T-cell (primary cell): ENCODE data around the gene GVQW3. TPM values are rescaled to one million over a fixed set of nuclear protein-coding genes. Genes with fewer than 3 reads are reported as not detected.

Source experiments
- ATAC-seq, 4 experiments: fragments of 200-7000 bp in 3 of 4; fragments of 150-1000 bp in 1 of 4; cut with Tn5 transposase; replicated peaks in 1 of 4; 1 replicate in 3 of 4; 2 replicates in 1 of 4; pipeline ENCODE4 v1.10.0; 2021; ENCODE audit warnings: moderate library complexity in 3 of 4, mild to moderate bottlenecking in 2 of 4, moderate number of reproducible peaks in 1 of 4
- CTCF ChIA-PET, 2 donors: fragments of 300-600 bp; sonication (Branson Sonifier 250); formaldehyde crosslinking; loops; one replicate each; lab custom pipeline; 2022; ENCODE audit warnings: antibody characterized with exemption in 2 of 2; lab: Charles Lee
- POLR2A ChIA-PET, 2 donors: fragments of 300-600 bp; sonication (Branson Sonifier 250); formaldehyde crosslinking; loops; one replicate each; lab custom pipeline; 2022; ENCODE audit warnings: antibody characterized with exemption in 2 of 2; lab: Charles Lee
- DNase-seq, 35 experiments: peaks; one replicate each; pipeline versions ENCODE4 v3.0.0 to v3.0.0-alpha.2; 2013 to 2023
- H3K27ac ChIP-seq: one replicate; pipeline ENCODE4 v1.5.1; 2013; ENCODE audit warnings: low read length
- H3K27me3 ChIP-seq, 2 experiments: replicated peaks in 1 of 2; 1 replicate in 1 of 2; 2 replicates in 1 of 2; pipeline versions ENCODE4 v1.6.1 to v1.7.0; 2013; ENCODE audit warnings: low read length in 1 of 2, mixed read lengths in 1 of 2; ENCODE audit not compliant: control insufficient read depth in 2 of 2, insufficient read depth in 2 of 2; ENCODE audit errors: extremely low read depth in 1 of 2
- H3K36me3 ChIP-seq, 2 donors: 1 replicate in 1 of 2; 2 replicates in 1 of 2; pipeline versions ENCODE4 v1.6.1 to v1.7.0; 2013; ENCODE audit warnings: low read length in 1 of 2; ENCODE audit not compliant: control insufficient read depth in 2 of 2, insufficient read depth in 1 of 2; ENCODE audit errors: extremely low read depth in 1 of 2
- H3K4me1 ChIP-seq, 2 experiments: 1 replicate in 1 of 2; 2 replicates in 1 of 2; pipeline versions ENCODE4 v1.6.1 to v1.7.0; 2013; ENCODE audit warnings: low read length in 2 of 2, mixed read lengths in 1 of 2; ENCODE audit not compliant: insufficient read depth in 2 of 2, control insufficient read depth in 1 of 2; ENCODE audit errors: extremely low read depth in 1 of 2
- H3K4me3 ChIP-seq, 2 donors: 1 replicate in 1 of 2; 2 replicates in 1 of 2; pipeline versions ENCODE4 v1.5.1 to v1.7.0; 2013; ENCODE audit warnings: mild to moderate bottlenecking in 2 of 2, low read length in 1 of 2, moderate library complexity in 1 of 2; ENCODE audit not compliant: control insufficient read depth in 1 of 2; ENCODE audit errors: extremely low read depth in 1 of 2
- H3K9me3 ChIP-seq: 2 replicates; pipeline ENCODE4 v1.7.0; 2013
- H3K27ac Mint-ChIP-seq, 2 donors: one replicate each; pipeline ENCODE4 v1.8.0; 2020 to 2021; ENCODE audit warnings: mild to moderate bottlenecking in 2 of 2, mixed read lengths in 2 of 2
- H3K27me3 Mint-ChIP-seq, 2 donors: one replicate each; pipeline ENCODE4 v1.8.0; 2021 to 2022; ENCODE audit warnings: mixed read lengths in 2 of 2
- H3K36me3 Mint-ChIP-seq: one replicate; pipeline ENCODE4 v1.8.0; 2021; ENCODE audit warnings: mixed read lengths
- H3K4me1 Mint-ChIP-seq, 3 donors: one replicate each; pipeline ENCODE4 v1.8.0; 2020 to 2022; ENCODE audit warnings: mixed read lengths in 3 of 3, mild to moderate bottlenecking in 1 of 3
- H3K4me3 Mint-ChIP-seq, 3 donors: one replicate each; pipeline ENCODE4 v1.8.0; 2020 to 2022; ENCODE audit warnings: mild to moderate bottlenecking in 3 of 3, mixed read lengths in 3 of 3, moderate library complexity in 3 of 3
- H3K9me3 Mint-ChIP-seq, 3 donors: one replicate each; pipeline ENCODE4 v1.8.0; 2020 to 2022; ENCODE audit warnings: mixed read lengths in 3 of 3
- WGBS: methylation state at CpG from one replicate; pipeline ENCODE4 v1.1.5; 2013; ENCODE audit warnings: missing lambda C conversion rate; ENCODE audit not compliant: insufficient coverage; 5-methylcytosine and 5-hydroxymethylcytosine counted together
- total RNA-seq, 35 experiments: library from RNA in 6 of 35; stranded (reverse) in 6 of 35; fragments of 120-200 nt in 1 of 35; gene quantifications; one replicate each; pipeline versions ENCODE4 v1.2.1 to v1.2.4 and lab custom pipeline; 2013 to 2026

Gene GVQW3
- total RNA-seq, 5 donors from 2014 or later (not counting 1 experiment from before 2014, with no cell fraction given) = 4.1 to 8.3 (median 5.9) TPM

DNA sequence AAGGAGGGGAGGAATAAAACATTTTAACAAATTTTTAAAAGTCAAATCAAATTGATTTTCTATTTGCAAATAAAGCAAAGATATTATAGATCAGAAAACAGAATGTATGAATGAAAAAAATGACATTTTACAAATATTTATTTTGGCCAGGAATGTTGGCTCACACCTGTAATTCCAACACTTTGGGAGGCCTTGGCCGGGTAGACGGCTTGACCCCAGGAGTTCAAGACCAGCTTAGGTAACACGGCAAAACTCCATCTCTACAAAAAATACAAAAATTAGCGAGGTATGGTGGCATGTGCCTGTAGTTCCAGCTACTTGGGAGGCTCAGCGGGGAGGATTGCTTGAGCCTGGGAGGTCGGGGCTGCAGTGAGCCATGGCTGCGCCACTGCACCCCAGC is 18.4 kb upstream of the GVQW3 start:
- peaks cover 41% of the 10 kb centered on the region for H3K36me3 Mint-ChIP-seq
- ATAC-seq (no peak), DNase-seq (no peak)
- no peak overlapping the region for H3K4me3 Mint-ChIP-seq
- Histone ChIP-seq H3K27me3 (no peaks in the 10 kb centered on the region), H3K27ac (no peak overlapping the region), H3K36me3 (peaks cover 0 to 29% of the 10 kb centered on the region in 2 donors), H3K4me3 (no peak overlapping the region), H3K4me1 (no peaks in the 10 kb centered on the region), H3K9me3 (no peaks in the 10 kb centered on the region)
- CTCF ChIA-PET = no interaction called here
- peaks cover 26 to 43% (median 30%) of the 10 kb centered on the region in 3 donors for H3K4me1 Mint-ChIP-seq
- POLR2A ChIA-PET = interaction anchor here in 1 of 2 donors (0.6 kb wide), 1 partner anchor 242 kb away, joined by 3 read pairs; no protein-coding TSS in a partner anchor
- no peaks in the 10 kb centered on the region for H3K9me3 Mint-ChIP-seq
- WGBS = no CpG with 5 or more reads among the region's 7 CpGs
- H3K27ac Mint-ChIP-seq = no peak overlapping the region
- H3K27me3 Mint-ChIP-seq = no peaks in the 10 kb centered on the region

DNA sequence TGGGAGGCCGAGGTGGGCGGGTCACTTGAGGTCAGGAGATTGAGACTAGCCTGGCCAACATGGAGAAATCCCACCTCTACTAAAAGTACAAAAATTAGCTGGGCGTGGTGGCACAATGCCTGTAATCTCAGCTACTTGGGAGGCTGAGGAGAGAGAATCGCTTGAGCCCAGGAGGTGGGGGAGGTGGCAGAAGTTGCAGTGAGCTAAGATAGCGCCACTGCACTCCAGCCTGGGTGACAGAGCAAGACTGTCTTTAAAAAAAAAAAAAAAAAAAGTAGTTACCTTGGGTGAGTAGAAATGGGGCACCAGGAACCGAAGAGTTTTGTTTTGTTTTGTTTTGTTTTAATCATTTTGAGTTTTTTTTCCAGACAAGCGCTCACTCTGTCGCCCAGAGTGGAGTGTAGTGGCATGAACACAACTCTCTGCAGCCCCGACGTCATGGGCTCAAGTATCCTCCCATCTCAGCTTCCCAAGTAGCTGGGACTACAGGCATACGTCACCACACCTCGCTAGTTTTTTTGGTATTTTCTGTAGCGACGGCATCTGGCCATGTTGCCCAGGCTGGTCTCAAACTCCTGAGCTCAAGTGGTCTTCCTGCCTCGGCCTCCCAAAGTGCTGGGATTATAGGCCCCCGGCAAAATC is 16.0 kb upstream of the GVQW3 start:
- H3K4me1 Mint-ChIP-seq = peaks cover 49 to 58% (median 53%) of the 10 kb centered on the region in 3 donors
- no peaks in the 10 kb centered on the region for H3K27me3 Mint-ChIP-seq

DNA sequence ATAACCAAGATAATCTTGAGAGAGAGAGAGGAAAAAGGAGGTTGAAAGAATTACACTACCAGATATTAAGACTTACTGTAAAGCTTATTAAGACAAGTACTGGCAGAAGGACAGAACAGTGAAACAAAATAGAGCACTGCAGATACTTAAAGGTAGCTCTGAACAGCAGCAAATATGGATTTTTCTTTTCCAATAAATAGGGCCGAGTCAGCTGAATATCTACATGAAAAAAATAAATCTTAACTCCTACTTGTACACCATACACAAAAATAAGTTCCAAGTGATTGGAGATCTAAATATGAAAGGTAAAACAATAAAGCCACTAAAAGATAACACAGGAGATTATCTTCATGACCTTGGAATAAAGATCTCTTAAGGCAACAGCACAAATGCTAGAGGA is 12.6 kb upstream of the GVQW3 start:
- no CpG with 5 or more reads among the region's 1 CpG for WGBS
- no peaks in the 10 kb centered on the region for H3K27me3 ChIP-seq
- DNase-seq (no peak), ATAC-seq (no peak)
- Mint-ChIP-seq H3K4me3 (no peak overlapping the region), H3K4me1 (peaks cover 61 to 65% (median 63%) of the 10 kb centered on the region in 3 donors), H3K27ac (no peak overlapping the region), H3K9me3 (no peaks in the 10 kb centered on the region), H3K36me3 (peaks cover 16% of the 10 kb centered on the region), H3K27me3 (no peaks in the 10 kb centered on the region)
- H3K9me3 ChIP-seq = no peaks in the 10 kb centered on the region
- no peak overlapping the region for H3K27ac ChIP-seq
- ChIA-PET CTCF (no interaction called here), POLR2A (no interaction called here)
- peaks cover 0 to 4% of the 10 kb centered on the region in 2 donors for H3K36me3 ChIP-seq
- peaks cover 4 to 11% of the 10 kb centered on the region in 2 experiments for H3K4me1 ChIP-seq
- no peak overlapping the region for H3K4me3 ChIP-seq

More for the DNA sequence above, 16.0 kb upstream of the GVQW3 start:
- Histone ChIP-seq H3K36me3 (peaks cover 0 to 16% of the 10 kb centered on the region in 2 donors), H3K4me3 (no peak overlapping the region), H3K27me3 (no peaks in the 10 kb centered on the region), H3K9me3 (no peaks in the 10 kb centered on the region), H3K27ac (no peak overlapping the region), H3K4me1 (peaks cover 0 to 4% of the 10 kb centered on the region in 2 experiments)
- Mint-ChIP-seq H3K27ac (no peak overlapping the region), H3K4me3 (no peak overlapping the region), H3K36me3 (peaks cover 25% of the 10 kb centered on the region), H3K9me3 (no peaks in the 10 kb centered on the region)
- WGBS = 96% methylated on average over 9 of the region's 16 CpGs
- ATAC-seq = no peak
- DNase-seq = no peak
- POLR2A ChIA-PET = no interaction called here
- CTCF ChIA-PET = interaction anchor here in 1 of 2 donors (1.0 kb wide), 1 partner anchor 1116 kb away, joined by 4 read pairs; no protein-coding TSS in a partner anchor

DNA sequence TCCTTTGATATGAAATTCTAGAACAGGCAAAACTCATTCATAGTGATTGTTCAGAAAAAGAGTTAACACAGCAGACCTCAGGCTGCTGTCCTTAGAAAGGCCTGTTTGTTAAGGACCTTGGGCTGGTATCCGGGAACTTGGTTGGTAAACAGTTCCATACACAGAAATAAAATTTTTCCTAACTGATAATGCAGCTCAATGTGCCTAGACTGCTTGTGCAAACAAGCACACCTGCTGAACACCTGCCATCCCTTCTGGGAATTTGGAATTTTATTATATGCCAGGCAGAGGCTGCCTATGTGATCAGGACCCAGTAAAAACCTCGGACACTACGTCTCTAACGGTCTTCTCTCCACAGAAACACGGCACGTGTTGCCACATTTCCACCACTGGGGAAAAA is 11.7 kb upstream of the GVQW3 start:
- H3K36me3 Mint-ChIP-seq = peaks cover 9% of the 10 kb centered on the region
- H3K9me3 Mint-ChIP-seq = no peaks in the 10 kb centered on the region
- Histone ChIP-seq H3K9me3 (no peaks in the 10 kb centered on the region), H3K4me1 (peaks cover 4 to 11% of the 10 kb centered on the region in 2 experiments), H3K27ac (no peak overlapping the region), H3K27me3 (no peaks in the 10 kb centered on the region), H3K4me3 (no peak overlapping the region), H3K36me3 (no peaks in the 10 kb centered on the region)
- 97% methylated on average over 6 of the region's 6 CpGs for WGBS
- no peak for ATAC-seq
- H3K4me1 Mint-ChIP-seq = peaks cover 65 to 69% (median 68%) of the 10 kb centered on the region in 3 donors
- CTCF ChIA-PET = no interaction called here
- POLR2A ChIA-PET = no interaction called here
- DNase-seq = no peak
- no peak overlapping the region for H3K27ac Mint-ChIP-seq
- no peaks in the 10 kb centered on the region for H3K27me3 Mint-ChIP-seq
- H3K4me3 Mint-ChIP-seq = no peak overlapping the region

DNA sequence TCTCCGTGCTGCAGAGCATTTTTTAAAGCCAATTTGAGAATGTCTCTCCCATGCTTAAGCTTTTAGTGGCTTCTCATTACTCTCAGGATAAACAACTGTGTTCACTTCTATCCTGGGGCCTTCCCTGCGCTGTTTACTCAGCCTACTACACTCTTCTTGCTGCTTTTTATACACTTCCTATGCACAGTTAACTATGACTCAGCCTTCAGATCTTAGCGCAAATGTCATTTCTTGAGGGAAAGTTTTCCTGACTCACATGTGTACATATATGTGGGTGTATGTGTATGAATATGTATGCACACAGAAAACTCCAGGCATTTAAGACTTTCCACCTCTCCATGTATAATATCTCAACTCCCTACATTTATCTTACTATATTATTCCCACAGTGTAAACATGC is 10.0 kb upstream of the GVQW3 start:
- CTCF ChIA-PET = no interaction called here
- POLR2A ChIA-PET = no interaction called here
- Histone ChIP-seq H3K4me3 (no peak overlapping the region), H3K9me3 (no peaks in the 10 kb centered on the region), H3K4me1 (peaks cover 4 to 11% of the 10 kb centered on the region in 2 experiments), H3K27me3 (no peaks in the 10 kb centered on the region), H3K27ac (no peak overlapping the region), H3K36me3 (no peaks in the 10 kb centered on the region)
- H3K36me3 Mint-ChIP-seq = no peaks in the 10 kb centered on the region
- H3K9me3 Mint-ChIP-seq = no peaks in the 10 kb centered on the region
- peaks cover 72 to 74% (median 74%) of the 10 kb centered on the region in 3 donors for H3K4me1 Mint-ChIP-seq
- 23% methylated on average over 2 of the region's 3 CpGs for WGBS
- ATAC-seq (peak in 3 of 4 experiments; percentile 52 to 73 (median 60)), DNase-seq (no peak)
- H3K4me3 Mint-ChIP-seq = no peak overlapping the region
- H3K27me3 Mint-ChIP-seq = no peaks in the 10 kb centered on the region
- peak overlapping the region in 1 of 2 donors; percentile 62 for H3K27ac Mint-ChIP-seq

- DNase-seq (no peak), ATAC-seq (no peak)
- ChIA-PET POLR2A (no interaction called here), CTCF (no interaction called here)
- no peaks in the 10 kb centered on the region for H3K27me3 ChIP-seq
- H3K36me3 Mint-ChIP-seq = no peaks in the 10 kb centered on the region
- no peaks in the 10 kb centered on the region for H3K36me3 ChIP-seq
- no peak overlapping the region for H3K4me3 Mint-ChIP-seq
- H3K9me3 ChIP-seq = no peaks in the 10 kb centered on the region
- H3K4me1 Mint-ChIP-seq = peaks cover 71 to 77% (median 72%) of the 10 kb centered on the region in 3 donors
- no peak overlapping the region for H3K4me3 ChIP-seq
- WGBS = 50% methylated on average over 4 of the region's 7 CpGs
- peaks cover 10 to 29% of the 10 kb centered on the region in 2 experiments for H3K4me1 ChIP-seq
- H3K9me3 Mint-ChIP-seq = no peaks in the 10 kb centered on the region
- no peak overlapping the region for H3K27ac ChIP-seq
- H3K27ac Mint-ChIP-seq = peak overlapping the region; percentile 6 to 31
- no peaks in the 10 kb centered on the region for H3K27me3 Mint-ChIP-seq
Measured at GRCh38 chr11:76376746-76377558, 4.2 kb upstream of the GVQW3 start.
